Psoas muscle (tissue), 8 donors: ENCODE results near the gene POC1A. TPM values are rescaled to one million over a fixed set of nuclear protein-coding genes. Genes with fewer than 3 reads are reported as not detected.

Experiments used
- ATAC-seq, 4 donors: fragments of 200-7000 bp; cut with Tn5 transposase; one replicate each; pipeline ENCODE4 v1.9.1; 2020; ENCODE audit warnings: moderate library complexity in 3 of 4, mild to moderate bottlenecking in 2 of 4
- DNase-seq, 2 donors: peaks; one replicate each; pipeline ENCODE4 v3.0.0-alpha.2; 2020
- H3K27ac ChIP-seq: fragments of 200-600 bp; one replicate; pipeline ENCODE4 v1.8.0; 2022
- H3K27me3 ChIP-seq, 3 donors: fragments of 200-600 bp in 1 of 3; one replicate each; pipeline versions ENCODE4 v1.6.1 to v1.8.0; 2013 to 2022; ENCODE audit warnings: low read length in 2 of 3, mild to moderate bottlenecking in 2 of 3, moderate library complexity in 1 of 3; ENCODE audit not compliant: insufficient read depth in 3 of 3
- H3K36me3 ChIP-seq, 2 donors: fragments of 200-600 bp in 1 of 2; one replicate each; pipeline versions ENCODE4 v1.6.1 to v1.8.0; 2013 to 2022; ENCODE audit warnings: low read depth in 1 of 2, mild to moderate bottlenecking in 1 of 2, moderate library complexity in 1 of 2; ENCODE audit not compliant: insufficient read depth in 1 of 2
- H3K4me1 ChIP-seq: fragments of 200-600 bp; one replicate; pipeline ENCODE4 v1.8.0; 2022
- H3K4me3 ChIP-seq: fragments of 200-600 bp; one replicate; pipeline ENCODE4 v1.8.0; 2022; ENCODE audit warnings: mild to moderate bottlenecking
- H3K9me3 ChIP-seq: fragments of 200-600 bp; one replicate; pipeline ENCODE4 v1.8.0; 2022
- CTCF ChIP-seq: fragments of 200-600 bp; IDR thresholded peaks from one replicate; pipeline ENCODE4 v1.8.0; 2022; ENCODE audit warnings: antibody characterized with exemption
- WGBS, 3 donors: extraction: QIAGEN DNeasy Blood & Tissue Kit; methylation state at CpG; one replicate each; pipeline versions ENCODE4 v1.1.6 to v1.1.7; 2013; 5-methylcytosine and 5-hydroxymethylcytosine counted together
- intact Hi-C, 2 donors: fragments of 100-400 bp; cut with DNase I; formaldehyde crosslinking; loops; one replicate each; pipeline versions ENCODE4 v1.11.0 to v1.14.2; 2022
- polyA plus RNA-seq, 3 donors: library from polyadenylated mRNA; stranded (reverse); fragments of 200-250 nt; gene quantifications; one replicate each; pipeline ENCODE4 v1.2.3, GENCODE V29; 2013
- total RNA-seq, 4 donors: library from RNA; stranded (reverse); fragmentation: NEBNext Ultra II Directional in 2 of 4; extraction: Animal tissue kit (Norgen Biotek cat#: 25700) in 2 of 4; gene quantifications; one replicate each; pipeline versions ENCODE4 v1.2.1 to v1.2.4, GENCODE V29; 2021 to 2023
- donor health status: healthy with polysubstance abuse.
- donor health status: DM: no; HTN: no; CAD: no; lungs with moderate emphysema.
- donor health status: Bipolar disorder and iron deficiency.
- donor health status: healthy.
- donor health status: DM: yes; HTN: yes; CAD: no.
- donor health status: DM: no; HTN: no; CAD: no.
- donor health status: DM: no; HTN: no; CAD: no.
- donor health status: DM: yes; HTN: yes; CAD: no.

POC1A gene
- total and polyA plus RNA-seq, 7 donors: 0.87 to 3.2 (median 1.7) TPM

GRCh38 chr3:52146189-52146588 lies 8.0 kb downstream of the POC1A start:
- Histone ChIP-seq H3K27ac (no peak overlapping the region), H3K27me3 (no peaks in the 10 kb centered on the region), H3K4me3 (no peak overlapping the region), H3K4me1 (peaks cover 2% of the 10 kb centered on the region), H3K9me3 (no peaks in the 10 kb centered on the region), H3K36me3 (no peaks in the 10 kb centered on the region)
- WGBS, 3 donors: 94 to 100% (median 94%) methylated on average over 1 of the region's 1 CpG
- ATAC-seq (no peak), DNase-seq (peak in 1 of 2 donors; percentile 8)
- intact Hi-C loops: no loop called here
- no peak for TF ChIP-seq CTCF

GRCh38 chr3:52145736-52146110 lies 8.5 kb downstream of the POC1A start:
- H3K36me3 ChIP-seq: no peaks in the 10 kb centered on the region
- intact Hi-C loops: loop anchor here in 1 of 2 donors (2.0 kb wide), 1 partner anchor 93 kb away; no protein-coding TSS in a partner anchor
- no peak for ATAC-seq

GRCh38 chr3:52144796-52145735 lies 9.2 kb downstream of the POC1A start:
- ATAC-seq: no peak
- TF ChIP-seq CTCF: no peak
- H3K4me3 ChIP-seq: no peak overlapping the region
- DNase-seq: peak in 1 of 2 donors; percentile 34
- no peaks in the 10 kb centered on the region for H3K36me3 ChIP-seq
- H3K4me1 ChIP-seq: peaks cover 12% of the 10 kb centered on the region
- H3K27ac ChIP-seq: no peak overlapping the region
- no peaks in the 10 kb centered on the region for H3K27me3 ChIP-seq
- H3K9me3 ChIP-seq: no peaks in the 10 kb centered on the region
- intact Hi-C loops: loop anchor here (1.0 to 5.0 kb wide), 4 partner anchors 22 to 144 kb away; partner anchors contain the start of gene DUSP7 (in 1 of the 2)
- WGBS, 3 donors: 94 to 97% (median 95%) methylated on average over 11 of the region's 11 CpGs

More at GRCh38 chr3:52145736-52146110, 8.5 kb downstream of the POC1A start:
- no peak overlapping the region for H3K27ac ChIP-seq
- no peaks in the 10 kb centered on the region for H3K27me3 ChIP-seq
- H3K4me3 ChIP-seq: no peak overlapping the region
- no peak for TF ChIP-seq CTCF
- no peaks in the 10 kb centered on the region for H3K9me3 ChIP-seq
- H3K4me1 ChIP-seq: peaks cover 7% of the 10 kb centered on the region
- DNase-seq: peak in 1 of 2 donors; percentile 42
- WGBS, 3 donors: 93 to 96% (median 96%) methylated on average over 8 of the region's 8 CpGs

- TF ChIP-seq CTCF: peak; percentile 97
- 42 to 79% (median 56%) methylated on average over 3 of the region's 3 CpGs for WGBS, 3 donors
- no peak overlapping the region for H3K27ac ChIP-seq
Measured at GRCh38 chr3:52144034-52144795, 10.0 kb downstream of the POC1A start.

More at GRCh38 chr3:52144034-52144795, 10.0 kb downstream of the POC1A start:
- Histone ChIP-seq H3K4me3 (no peak overlapping the region), H3K27me3 (no peaks in the 10 kb centered on the region), H3K9me3 (no peaks in the 10 kb centered on the region), H3K4me1 (peaks cover 19% of the 10 kb centered on the region), H3K36me3 (no peaks in the 10 kb centered on the region)
- peak; percentile 83 to 90 for DNase-seq
- ATAC-seq: peak; percentile 75 to 83 (median 79)
- intact Hi-C loops: loop anchor here (1.0 to 5.0 kb wide), 4 partner anchors 21 to 143 kb away; partner anchors contain the start of gene DUSP7 (in 1 of the 2)
